ENCODE measurements around the gene C4A. TPM values are rescaled to one million over a fixed set of nuclear protein-coding genes. Genes with fewer than 3 reads are reported as not detected.

Gene C4A
- total and polyA plus RNA-seq, 2 of the 13 experiments (the other 11 are each of a cell fraction or from before 2014, with no cell fraction given): 165 to 478 TPM

GRCh38 chr6:32047855-32048766, 66.3 kb downstream of the C4A start (continued):
- TF ChIP-seq, protein P1, sequence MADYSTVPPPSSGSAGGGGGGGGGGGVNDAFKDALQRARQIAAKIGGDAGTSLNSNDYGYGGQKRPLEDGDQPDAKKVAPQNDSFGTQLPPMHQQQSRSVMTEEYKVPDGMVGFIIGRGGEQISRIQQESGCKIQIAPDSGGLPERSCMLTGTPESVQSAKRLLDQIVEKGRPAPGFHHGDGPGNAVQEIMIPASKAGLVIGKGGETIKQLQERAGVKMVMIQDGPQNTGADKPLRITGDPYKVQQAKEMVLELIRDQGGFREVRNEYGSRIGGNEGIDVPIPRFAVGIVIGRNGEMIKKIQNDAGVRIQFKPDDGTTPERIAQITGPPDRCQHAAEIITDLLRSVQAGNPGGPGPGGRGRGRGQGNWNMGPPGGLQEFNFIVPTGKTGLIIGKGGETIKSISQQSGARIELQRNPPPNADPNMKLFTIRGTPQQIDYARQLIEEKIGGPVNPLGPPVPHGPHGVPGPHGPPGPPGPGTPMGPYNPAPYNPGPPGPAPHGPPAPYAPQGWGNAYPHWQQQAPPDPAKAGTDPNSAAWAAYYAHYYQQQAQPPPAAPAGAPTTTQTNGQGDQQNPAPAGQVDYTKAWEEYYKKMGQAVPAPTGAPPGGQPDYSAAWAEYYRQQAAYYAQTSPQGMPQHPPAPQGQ (CRISPR knock-in tag; IDR thresholded peaks at IDR 0.05; ENCODE audit: borderline replicate concordance): peak; percentile 89; the same call in 1 of the 2 replicates
- peak; percentile 14; the same call in 1 of the 2 replicates for TF ChIP-seq FOSL1 (CRISPR knock-in tag; IDR thresholded peaks at IDR 0.05; ENCODE audit: borderline replicate concordance)
- TF ChIP-seq, protein P2, sequence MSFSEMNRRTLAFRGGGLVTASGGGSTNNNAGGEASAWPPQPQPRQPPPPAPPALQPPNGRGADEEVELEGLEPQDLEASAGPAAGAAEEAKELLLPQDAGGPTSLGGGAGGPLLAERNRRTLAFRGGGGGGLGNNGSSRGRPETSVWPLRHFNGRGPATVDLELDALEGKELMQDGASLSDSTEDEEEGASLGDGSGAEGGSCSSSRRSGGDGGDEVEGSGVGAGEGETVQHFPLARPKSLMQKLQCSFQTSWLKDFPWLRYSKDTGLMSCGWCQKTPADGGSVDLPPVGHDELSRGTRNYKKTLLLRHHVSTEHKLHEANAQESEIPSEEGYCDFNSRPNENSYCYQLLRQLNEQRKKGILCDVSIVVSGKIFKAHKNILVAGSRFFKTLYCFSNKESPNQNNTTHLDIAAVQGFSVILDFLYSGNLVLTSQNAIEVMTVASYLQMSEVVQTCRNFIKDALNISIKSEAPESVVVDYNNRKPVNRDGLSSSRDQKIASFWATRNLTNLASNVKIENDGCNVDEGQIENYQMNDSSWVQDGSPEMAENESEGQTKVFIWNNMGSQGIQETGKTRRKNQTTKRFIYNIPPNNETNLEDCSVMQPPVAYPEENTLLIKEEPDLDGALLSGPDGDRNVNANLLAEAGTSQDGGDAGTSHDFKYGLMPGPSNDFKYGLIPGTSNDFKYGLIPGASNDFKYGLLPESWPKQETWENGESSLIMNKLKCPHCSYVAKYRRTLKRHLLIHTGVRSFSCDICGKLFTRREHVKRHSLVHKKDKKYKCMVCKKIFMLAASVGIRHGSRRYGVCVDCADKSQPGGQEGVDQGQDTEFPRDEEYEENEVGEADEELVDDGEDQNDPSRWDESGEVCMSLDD (CRISPR knock-in tag; IDR thresholded peaks at IDR 0.05; ENCODE audit: borderline replicate concordance): peak; percentile 26; the same call in 1 of the 2 replicates
- peak; percentile 59; the same call in 1 of the 2 replicates for TF ChIP-seq POLR2AphosphoS5 (IDR thresholded peaks at IDR 0.05; ENCODE audit: low read depth, low read length)
- no peak for TF ChIP-seq ZBTB1 (CRISPR knock-in tag; IDR thresholded peaks at IDR 0.05; ENCODE audit: borderline replicate concordance)
- TF ChIP-seq TAF1 (CRISPR knock-in tag; IDR thresholded peaks at IDR 0.05): peak; percentile 67
- TF ChIP-seq KMT2B (CRISPR knock-in tag; IDR thresholded peaks at IDR 0.05): peak; percentile 40; the same call in 1 of the 2 replicates
- no peak for TF ChIP-seq MBNL3 (CRISPR knock-in tag; conservative IDR thresholded peaks at IDR 0.05)
- TF ChIP-seq PBX3 (CRISPR knock-in tag; IDR thresholded peaks at IDR 0.05; ENCODE audit: borderline replicate concordance): no peak
- no peak for TF ChIP-seq MTF1 (CRISPR knock-in tag; IDR thresholded peaks at IDR 0.05)
- TF ChIP-seq, protein P3, sequence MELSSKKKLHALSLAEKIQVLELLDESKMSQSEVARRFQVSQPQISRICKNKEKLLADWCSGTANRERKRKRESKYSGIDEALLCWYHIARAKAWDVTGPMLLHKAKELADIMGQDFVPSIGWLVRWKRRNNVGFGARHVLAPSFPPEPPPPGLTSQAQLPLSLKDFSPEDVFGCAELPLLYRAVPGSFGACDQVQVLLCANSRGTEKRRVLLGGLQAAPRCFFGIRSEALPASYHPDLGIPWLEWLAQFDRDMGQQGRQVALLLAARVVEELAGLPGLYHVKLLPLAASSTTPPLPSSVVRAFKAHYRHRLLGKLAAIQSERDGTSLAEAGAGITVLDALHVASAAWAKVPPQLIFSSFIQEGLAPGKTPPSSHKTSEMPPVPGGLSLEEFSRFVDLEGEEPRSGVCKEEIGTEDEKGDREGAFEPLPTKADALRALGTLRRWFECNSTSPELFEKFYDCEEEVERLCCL (CRISPR knock-in tag; IDR thresholded peaks at IDR 0.05; ENCODE audit: borderline replicate concordance): no peak; the same call in 1 of the 2 replicates
- TF ChIP-seq RXRB (CRISPR knock-in tag; IDR thresholded peaks at IDR 0.05; ENCODE audit: borderline replicate concordance): peak; percentile 75
- TF ChIP-seq MIER3 (CRISPR knock-in tag; IDR thresholded peaks at IDR 0.05; ENCODE audit: borderline replicate concordance): no peak; the same call in 1 of the 2 replicates
- TF ChIP-seq ZSCAN21 (CRISPR knock-in tag; IDR thresholded peaks at IDR 0.05; ENCODE audit: borderline replicate concordance): peak; percentile 61; the same call in 1 of the 2 replicates
- peak; percentile 83; the same call in 1 of the 2 replicates for TF ChIP-seq MYC (CRISPR knock-in tag; IDR thresholded peaks at IDR 0.05; ENCODE audit: borderline replicate concordance)
- TF ChIP-seq BHLHE40 (IDR thresholded peaks at IDR 0.05; ENCODE audit: low read length): no peak
- peak; percentile 95 for TF ChIP-seq KDM3A (CRISPR knock-in tag; IDR thresholded peaks at IDR 0.05; ENCODE audit: low read depth)
- TF ChIP-seq, protein P4, sequence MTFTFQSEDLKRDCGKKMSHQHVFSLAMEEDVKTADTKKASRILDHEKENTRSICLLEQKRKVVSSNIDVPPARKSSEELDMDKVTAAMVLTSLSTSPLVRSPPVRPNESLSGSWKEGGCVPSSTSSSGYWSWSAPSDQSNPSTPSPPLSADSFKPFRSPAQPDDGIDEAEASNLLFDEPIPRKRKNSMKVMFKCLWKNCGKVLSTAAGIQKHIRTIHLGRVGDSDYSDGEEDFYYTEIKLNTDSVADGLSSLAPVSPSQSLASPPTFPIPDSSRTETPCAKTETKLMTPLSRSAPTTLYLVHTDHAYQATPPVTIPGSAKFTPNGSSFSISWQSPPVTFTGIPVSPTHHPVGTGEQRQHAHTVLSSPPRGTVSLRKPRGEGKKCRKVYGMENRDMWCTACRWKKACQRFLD (CRISPR knock-in tag; IDR thresholded peaks at IDR 0.05; ENCODE audit: borderline replicate concordance): 0 out of 2 replicates have a peak, but pooled peaks have one; percentile 80
- TF ChIP-seq KAT7 (CRISPR knock-in tag; IDR thresholded peaks at IDR 0.05; ENCODE audit: borderline replicate concordance): peak; percentile 94
- peak; percentile 94 for TF ChIP-seq TEAD3 (CRISPR knock-in tag; optimal IDR thresholded peaks at IDR 0.05; ENCODE audit: borderline replicate concordance)

Data from HepG2 (cell line).